GM06990 (cell line): ENCODE data around the gene MAPK14.
"Not testable (repeated sequence)": the region's sequence is repeated elsewhere in the genome, so short reads cannot be mapped to it uniquely, and the experiment has no call there.

Source experiments
- DNase-seq: peaks from one replicate; pipeline ENCODE4 v3.0.0-alpha.2; 2011; ENCODE audit not compliant: insufficient read length; ENCODE audit errors: extremely low read depth
- H3K27me3 ChIP-seq: replicated peaks from 2 replicates; pipeline ENCODE4 v1.6.0; 2011; ENCODE audit warnings: low read length; ENCODE audit not compliant: control insufficient read depth, insufficient read depth
- H3K36me3 ChIP-seq: 2 replicates; pipeline ENCODE4 v1.5.1; 2011; ENCODE audit warnings: low read length; ENCODE audit not compliant: control insufficient read depth, insufficient read depth
- H3K4me3 ChIP-seq: replicated peaks from 2 replicates; pipeline ENCODE4 v1.5.1; 2011; ENCODE audit warnings: low read depth, mild to moderate bottlenecking, control low read depth, low read length
- CTCF ChIP-seq: IDR thresholded peaks from 2 replicates; pipeline ENCODE4 v1.5.1; 2011; ENCODE audit warnings: low read length, control low read depth, mild to moderate bottlenecking, inconsistent platforms; ENCODE audit not compliant: insufficient read depth, poor library complexity, severe bottlenecking

The MAPK14 gene

GRCh38 chr6:36121787-36122494 is 94.3 kb downstream of the MAPK14 start:
- Histone ChIP-seq H3K27me3 (no peaks in the 10 kb centered on the region), H3K36me3 (no peaks in the 10 kb centered on the region), H3K4me3 (no peak overlapping the region)
- no peak for DNase-seq
- no peak for TF ChIP-seq CTCF

- DNase-seq = no peak
- H3K36me3 ChIP-seq = no peaks in the 10 kb centered on the region
- TF ChIP-seq CTCF = no peak
- H3K27me3 ChIP-seq = no peaks in the 10 kb centered on the region
- H3K4me3 ChIP-seq = no peak overlapping the region
Measured at GRCh38 chr6:36122495-36123269, 95.1 kb downstream of the MAPK14 start.

- peak; percentile 93 for TF ChIP-seq CTCF
- Histone ChIP-seq H3K27me3 (no peaks in the 10 kb centered on the region), H3K36me3 (no peaks in the 10 kb centered on the region), H3K4me3 (no peak overlapping the region)
- DNase-seq = peak; percentile 79
Measured at GRCh38 chr6:36123270-36124139, 95.9 kb downstream of the MAPK14 start.

DNA sequence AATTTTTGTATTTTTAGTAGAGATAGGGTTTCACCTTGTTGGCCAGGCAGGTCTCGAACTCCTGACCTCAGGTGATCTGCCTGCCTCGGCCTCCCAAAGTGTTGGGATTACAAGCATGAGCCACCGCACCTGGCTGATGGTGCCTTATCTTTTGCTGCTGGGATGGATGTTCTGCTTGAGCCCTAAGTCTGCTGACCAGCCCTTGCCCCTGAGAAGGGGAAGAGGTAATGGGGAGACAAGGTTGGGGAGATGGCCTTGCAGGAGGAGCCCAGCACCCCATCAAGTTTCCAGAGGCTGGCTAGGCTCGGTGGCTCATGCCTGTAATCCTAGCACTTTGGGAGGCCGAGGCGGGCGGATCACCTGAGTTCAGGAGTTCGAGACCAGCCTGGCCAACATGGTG is 96.7 kb downstream of the MAPK14 start:
- H3K36me3 ChIP-seq, H3K27me3 ChIP-seq, H3K4me3 ChIP-seq, DNase-seq: not testable (repeated sequence)

DNA sequence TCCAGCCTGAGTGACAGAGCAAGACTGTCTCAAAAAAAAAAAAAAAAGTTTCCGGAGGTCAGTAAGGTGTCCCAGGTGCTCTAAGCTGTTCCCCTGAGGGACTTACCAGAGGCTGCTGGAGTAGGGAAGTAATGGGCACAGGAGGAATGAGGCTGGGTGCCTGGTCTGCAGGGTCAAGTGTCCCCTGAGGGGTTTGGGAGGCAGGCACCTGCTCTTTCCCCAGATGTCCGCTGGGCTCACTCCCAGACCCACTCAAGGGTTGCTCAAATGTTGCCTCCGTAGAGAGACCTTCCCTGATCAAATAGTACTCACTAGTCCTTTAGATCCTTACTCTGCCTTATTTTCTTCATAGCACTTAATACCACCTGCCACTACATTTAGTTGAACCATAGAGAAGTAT is 97.3 kb downstream of the MAPK14 start:
- H3K4me3 ChIP-seq = no peak overlapping the region
- no peak for TF ChIP-seq CTCF
- DNase-seq = no peak
- no peaks in the 10 kb centered on the region; the same call in 1 of the 2 replicates for H3K27me3 ChIP-seq
- no peaks in the 10 kb centered on the region for H3K36me3 ChIP-seq
